Measurements from ENCODE around the gene TBC1D2B. TPM values are rescaled to one million over a fixed set of nuclear protein-coding genes. Genes with fewer than 3 reads are reported as not detected.
"Not testable (repeated sequence)": the region's sequence is repeated elsewhere in the genome, so short reads cannot be mapped to it uniquely, and the experiment has no call there.

Gene TBC1D2B
- total RNA-seq, 2 donors from 2014 or later: 35.9 to 49.1 TPM

GRCh38 chr15:77984446-77984861, 93.1 kb downstream of the TBC1D2B start:
- intact Hi-C loops (cut with DNase I): no loop called here
- Histone ChIP-seq H3K36me3 (no peaks in the 10 kb centered on the region), H3K9ac (ENCODE audit: low read depth in 2 of 2, low read length in 2 of 2) (no peak overlapping the region), H3K9me3 (no peaks in the 10 kb centered on the region), H3K27ac (no peak overlapping the region), H3K27me3 (no peaks in the 10 kb centered on the region), H3K4me3 (no peak overlapping the region), H3K4me1 (no peaks in the 10 kb centered on the region)
- DNase-seq: no peak
- TF ChIP-seq CTCF (IDR thresholded peaks at IDR 0.05): no peak

- TF ChIP-seq CTCF (IDR thresholded peaks at IDR 0.05): no peak
- DNase-seq: peak; percentile 19
- Histone ChIP-seq H3K36me3 (no peaks in the 10 kb centered on the region), H3K9ac (ENCODE audit: low read depth in 2 of 2, low read length in 2 of 2) (no peak overlapping the region), H3K9me3 (no peaks in the 10 kb centered on the region), H3K27ac (no peak overlapping the region), H3K4me3 (no peak overlapping the region), H3K4me1 (no peaks in the 10 kb centered on the region), H3K27me3 (no peaks in the 10 kb centered on the region)
- intact Hi-C loops (cut with DNase I): no loop called here
These were observed 93.6 kb downstream of the TBC1D2B start for GRCh38 chr15:77983708-77984445.

GRCh38 chr15:77983091-77983707, 94.3 kb downstream of the TBC1D2B start:
- intact Hi-C loops (cut with DNase I): no loop called here
- no peaks in the 10 kb centered on the region for H3K9me3 ChIP-seq
- DNase-seq: no peak
- TF ChIP-seq CTCF (IDR thresholded peaks at IDR 0.05): no peak
- H3K9ac ChIP-seq (ENCODE audit: low read depth in 2 of 2, low read length in 2 of 2): no peak overlapping the region
- H3K4me1 ChIP-seq: no peaks in the 10 kb centered on the region
- H3K4me3 ChIP-seq: no peak overlapping the region
- H3K27me3 ChIP-seq: no peaks in the 10 kb centered on the region
- H3K36me3 ChIP-seq: no peaks in the 10 kb centered on the region
- no peak overlapping the region for H3K27ac ChIP-seq

- no peaks in the 10 kb centered on the region for H3K9me3 ChIP-seq
- no peak overlapping the region for H3K9ac ChIP-seq (ENCODE audit: low read depth in 2 of 2, low read length in 2 of 2)
- H3K27me3 ChIP-seq: no peaks in the 10 kb centered on the region
- no peaks in the 10 kb centered on the region for H3K36me3 ChIP-seq
- no peaks in the 10 kb centered on the region for H3K4me1 ChIP-seq
- no peak overlapping the region for H3K4me3 ChIP-seq
- DNase-seq: no peak
- intact Hi-C loops (cut with DNase I): no loop called here
- no peak for TF ChIP-seq CTCF (IDR thresholded peaks at IDR 0.05)
- no peak overlapping the region for H3K27ac ChIP-seq
These were observed 95.4 kb downstream of the TBC1D2B start for GRCh38 chr15:77982127-77982490.

- no peaks in the 10 kb centered on the region for H3K27me3 ChIP-seq
- no peaks in the 10 kb centered on the region for H3K36me3 ChIP-seq
- intact Hi-C loops (cut with DNase I): no loop called here
- H3K27ac ChIP-seq: no peak overlapping the region
- no peak for TF ChIP-seq CTCF (IDR thresholded peaks at IDR 0.05)
- no peak for DNase-seq
- H3K9me3 ChIP-seq: no peaks in the 10 kb centered on the region
- no peak overlapping the region for H3K9ac ChIP-seq (ENCODE audit: low read depth in 2 of 2, low read length in 2 of 2)
- H3K4me1 ChIP-seq: no peaks in the 10 kb centered on the region
- H3K4me3 ChIP-seq: no peak overlapping the region
These were observed 96.0 kb downstream of the TBC1D2B start for GRCh38 chr15:77981281-77982126.

- H3K9ac ChIP-seq (ENCODE audit: low read depth in 2 of 2, low read length in 2 of 2); H3K27ac ChIP-seq; H3K9me3 ChIP-seq; DNase-seq; intact Hi-C loops (cut with DNase I); H3K4me1 ChIP-seq; H3K4me3 ChIP-seq; H3K27me3 ChIP-seq; H3K36me3 ChIP-seq: not testable (repeated sequence)
These were observed 96.8 kb downstream of the TBC1D2B start for GRCh38 chr15:77980674-77981073.
